MV-4-11 (cell line): ENCODE data around the gene SYCE3.

ENCODE experiments used
- DNase-seq: peaks from one replicate; lab custom pipeline; 2025; lab: John Stamatoyannopoulos, UW

Gene SYCE3

DNA sequence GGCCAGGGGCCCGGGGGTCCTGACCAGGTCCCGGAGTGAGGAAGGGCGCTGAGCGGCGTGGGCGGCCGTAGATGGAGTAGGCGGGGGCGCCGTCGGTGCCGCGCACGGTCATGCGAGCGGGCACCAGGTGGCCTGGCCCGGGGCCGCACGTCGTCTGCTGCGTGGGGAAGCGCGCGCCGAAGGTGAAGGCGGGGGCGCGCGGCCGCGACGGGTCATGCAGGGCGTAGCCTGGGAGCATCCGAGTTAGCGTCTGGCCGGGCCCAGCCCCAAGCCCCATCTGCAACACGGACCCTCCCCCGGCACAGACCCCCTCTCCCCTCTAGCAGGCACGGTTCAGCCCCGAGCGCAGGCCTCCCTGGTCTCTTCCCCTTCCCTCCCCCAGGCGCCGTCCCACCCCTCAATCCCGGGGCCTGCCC is 31.2 kb downstream of the SYCE3 start:
- DNase-seq = peak; percentile 55

GRCh38 chr22:50530877-50531545 is 31.7 kb downstream of the SYCE3 start:
- peak; percentile 83 for DNase-seq

GRCh38 chr22:50530580-50530876 is 32.2 kb downstream of the SYCE3 start:
- DNase-seq = no peak

DNA sequence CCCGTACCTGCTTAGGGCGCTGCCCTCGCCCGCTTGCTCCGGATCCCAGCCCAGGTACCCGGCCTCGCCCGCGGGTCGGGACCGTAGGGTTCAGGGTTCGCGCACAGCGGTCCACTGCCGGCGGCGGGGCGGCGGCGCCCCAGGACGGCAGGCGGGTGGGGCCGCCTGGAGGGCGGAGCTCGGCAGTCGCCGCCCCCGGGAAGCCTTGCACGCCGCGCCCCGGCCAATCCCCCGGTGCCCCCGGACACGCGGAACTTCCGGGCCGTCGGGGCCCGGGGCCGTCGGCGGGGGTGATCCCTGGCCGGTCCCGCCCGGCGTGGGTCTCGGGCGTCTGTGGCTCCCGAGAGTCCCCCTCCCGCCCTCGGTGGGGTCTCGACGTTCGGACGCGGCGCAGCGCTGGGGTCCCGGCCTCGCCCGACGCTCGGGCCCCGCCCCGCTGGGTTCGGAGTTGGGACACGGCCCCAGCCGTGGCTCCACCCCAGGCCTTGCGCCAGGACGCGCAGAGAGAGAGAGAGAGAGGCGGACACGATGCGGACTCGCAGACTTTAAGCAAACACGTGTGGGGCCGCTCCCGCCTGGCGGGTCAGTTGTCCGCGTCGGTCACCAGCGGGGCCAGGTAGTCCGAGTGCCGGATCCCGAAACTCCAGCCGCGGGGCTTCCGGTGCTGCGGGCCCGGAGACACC is 32.7 kb downstream of the SYCE3 start, which contains the start of gene TYMP:
Gene TYMP, minus strand, starts transcription at position 116 of the 683 bp plus-strand sequence. CDS start 303 bp downstream, outside the sequence.
- peak; percentile 81 for DNase-seq

DNA sequence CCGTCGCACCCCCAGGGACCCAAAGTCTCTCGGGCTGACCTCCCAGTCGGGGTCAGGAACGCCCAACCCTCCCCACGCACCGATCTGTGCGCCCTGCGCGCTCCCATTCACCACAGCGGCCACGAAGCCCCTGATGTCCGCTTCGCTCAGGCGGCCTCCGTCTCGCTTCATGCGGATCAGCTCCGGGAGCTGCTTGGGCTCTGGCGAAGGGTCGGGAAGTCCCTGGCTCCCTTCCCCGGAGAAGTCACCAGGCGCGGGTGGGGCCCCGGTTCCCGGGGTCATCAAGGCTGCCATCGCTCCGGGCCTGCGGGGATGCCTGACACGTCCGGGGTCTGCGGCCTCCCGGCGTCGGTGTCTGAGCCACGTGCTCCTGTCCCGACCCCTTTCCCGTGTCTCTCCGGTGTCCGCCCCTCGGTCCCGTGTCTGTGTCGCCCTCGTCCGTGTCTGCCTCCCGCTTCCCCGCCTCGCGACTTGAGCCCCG is 33.3 kb downstream of the SYCE3 start:
- DNase-seq = peak; percentile 46

DNA sequence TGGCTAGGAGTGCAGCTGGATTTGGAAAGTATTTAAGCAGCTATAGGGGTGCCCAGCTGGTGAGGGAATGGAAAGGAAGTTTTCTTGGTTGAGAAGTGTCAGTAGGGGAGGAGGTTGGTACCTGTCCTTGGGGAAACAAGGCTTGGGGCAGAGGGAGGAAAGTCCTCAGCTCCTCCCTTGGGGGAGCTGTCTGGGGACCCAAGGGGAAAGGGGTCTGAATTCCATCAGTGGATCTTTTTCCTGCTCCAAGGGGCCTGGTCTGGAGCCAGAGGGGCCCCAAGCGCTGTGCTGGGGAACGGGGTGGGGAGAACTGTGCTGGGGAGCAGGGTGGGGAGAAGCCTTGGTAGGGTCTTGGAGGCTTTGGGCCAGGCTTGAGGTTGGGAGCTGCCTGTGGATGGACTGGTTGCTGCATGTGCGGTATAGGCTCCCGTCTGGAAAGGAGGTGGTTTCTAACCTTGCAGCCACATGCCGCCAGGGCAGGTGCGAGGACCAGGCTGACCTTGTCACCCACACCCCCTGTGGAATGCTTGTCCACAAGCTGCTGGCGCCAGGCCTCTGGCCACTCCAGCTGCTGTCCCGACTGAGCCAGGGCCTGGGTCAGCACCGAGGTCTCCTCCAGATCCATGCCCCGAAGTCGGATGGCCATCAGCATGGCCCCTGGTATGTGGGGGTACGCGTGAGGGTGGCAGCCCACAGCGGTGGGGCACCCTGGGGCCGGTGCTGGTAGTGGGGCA is 33.9 kb downstream of the SYCE3 start:
- no peak for DNase-seq

GRCh38 chr22:50527921-50528681 is 34.6 kb downstream of the SYCE3 start:
- no peak for DNase-seq

DNA sequence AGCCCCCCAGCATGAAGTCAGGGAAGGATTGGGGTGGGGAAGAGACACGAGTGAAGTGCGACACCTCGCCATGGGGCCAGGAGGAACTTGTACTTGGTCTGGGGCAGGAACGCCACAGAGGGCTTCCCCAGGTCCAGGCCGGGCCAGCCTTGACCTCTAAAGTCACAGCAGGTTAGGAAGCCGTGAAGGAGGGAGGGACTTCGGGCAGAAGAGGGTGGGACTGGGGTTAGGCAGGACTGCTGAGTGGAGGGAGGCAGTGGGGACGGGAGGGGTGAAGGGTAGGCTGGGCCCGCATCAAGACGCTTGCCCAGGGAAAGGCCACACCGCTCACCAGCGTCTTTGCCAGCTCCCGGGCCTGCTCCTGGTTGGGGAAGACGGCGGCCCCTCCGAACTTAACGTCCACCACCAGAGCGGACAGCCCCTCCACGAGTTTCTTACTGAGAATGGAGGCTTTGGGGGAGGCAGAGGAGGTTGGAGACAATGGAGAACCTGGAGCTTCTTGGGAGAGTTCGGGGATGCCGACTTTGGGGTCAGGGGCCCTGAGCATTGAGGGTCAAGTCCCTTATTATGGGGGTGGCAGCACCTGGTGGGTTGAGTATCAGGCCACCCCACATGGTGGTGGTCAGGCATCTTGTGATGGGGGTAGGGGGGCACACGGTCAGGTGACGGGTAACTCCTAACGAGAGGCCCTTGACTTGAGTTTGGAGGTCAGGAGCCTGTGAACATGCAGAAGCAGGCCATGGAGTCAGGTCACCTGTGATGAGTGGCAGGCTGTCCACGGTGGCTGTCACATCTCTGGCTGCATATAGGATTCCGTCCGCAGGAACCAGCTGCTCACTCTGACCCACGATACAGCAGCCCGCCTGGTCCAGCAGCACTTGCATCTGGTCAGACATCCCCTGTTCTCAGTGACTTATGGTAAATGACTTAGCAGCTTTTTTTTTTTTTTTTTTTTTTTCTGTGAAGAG is 35.6 kb downstream of the SYCE3 start:
- peak; percentile 76 for DNase-seq

GRCh38 chr22:50526108-50526833 is 36.4 kb downstream of the SYCE3 start:
- peak; percentile 71 for DNase-seq

DNA sequence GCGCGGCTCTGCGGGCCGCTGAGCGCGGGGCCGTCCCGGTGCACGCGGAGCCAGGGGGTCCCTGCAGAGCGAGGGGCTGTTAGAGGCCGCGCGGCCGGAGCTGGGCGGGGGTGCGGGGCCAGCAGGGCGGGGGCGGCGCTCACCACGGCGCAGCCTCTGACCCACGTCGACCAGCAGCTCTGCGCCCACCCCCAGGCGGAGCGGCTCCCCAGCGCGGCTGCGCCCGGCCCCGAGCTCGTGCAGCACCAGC is 36.9 kb downstream of the SYCE3 start:
- DNase-seq = no peak

- DNase-seq = peak; percentile 94
These were observed 37.4 kb downstream of the SYCE3 start, which contains the start of gene SCO2 for GRCh38 chr22:50525104-50525857. TSS of gene SCO2 (minus strand) at chr22:50525598. CDS start at chr22:50524411, 1,187 bp downstream.

- DNase-seq = no peak
These were observed 38.0 kb downstream of the SYCE3 start for GRCh38 chr22:50524676-50525103.

DNA sequence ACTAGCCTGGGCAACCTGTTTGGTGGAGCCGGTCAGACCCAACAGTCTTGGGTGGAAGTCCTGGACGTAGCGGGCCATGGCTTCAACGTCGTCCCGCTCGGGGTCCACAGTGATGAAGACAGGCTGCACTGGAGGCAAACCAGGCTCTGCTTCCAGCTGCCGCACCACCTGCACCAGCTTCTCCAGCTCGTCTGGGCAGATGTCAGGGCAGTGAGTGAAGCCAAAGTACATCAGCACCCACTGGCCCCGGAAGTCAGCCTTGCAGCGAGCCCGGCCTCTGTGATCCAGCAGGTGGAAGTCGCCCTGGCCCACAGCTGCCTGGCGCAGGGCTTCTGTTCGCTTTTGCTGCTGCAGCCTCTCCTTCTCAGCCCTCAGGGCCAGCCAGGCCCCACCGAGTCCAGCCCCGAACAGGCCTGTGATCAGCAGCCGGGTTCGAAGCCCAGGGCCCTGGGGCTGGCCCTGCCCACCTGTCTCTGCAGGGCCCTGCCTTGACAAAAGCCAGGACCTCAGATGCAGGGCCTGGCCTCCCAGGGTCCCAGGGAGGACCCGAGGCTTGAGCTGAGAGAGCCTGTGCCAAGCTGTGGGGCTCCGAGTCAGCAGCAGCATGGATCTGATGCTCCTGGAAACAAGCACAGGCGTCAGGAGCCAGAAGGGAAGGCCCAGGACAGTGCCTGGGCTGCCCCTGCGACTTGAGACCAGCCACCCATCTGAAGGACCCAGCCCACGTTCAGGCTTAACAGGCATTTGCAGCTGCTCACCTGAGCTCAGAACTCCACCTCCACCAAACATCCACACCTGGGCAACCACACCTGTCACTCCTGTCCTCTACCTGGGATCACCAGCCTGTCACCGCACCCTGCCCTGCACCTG is 38.7 kb downstream of the SYCE3 start:
- no peak for DNase-seq

DNA sequence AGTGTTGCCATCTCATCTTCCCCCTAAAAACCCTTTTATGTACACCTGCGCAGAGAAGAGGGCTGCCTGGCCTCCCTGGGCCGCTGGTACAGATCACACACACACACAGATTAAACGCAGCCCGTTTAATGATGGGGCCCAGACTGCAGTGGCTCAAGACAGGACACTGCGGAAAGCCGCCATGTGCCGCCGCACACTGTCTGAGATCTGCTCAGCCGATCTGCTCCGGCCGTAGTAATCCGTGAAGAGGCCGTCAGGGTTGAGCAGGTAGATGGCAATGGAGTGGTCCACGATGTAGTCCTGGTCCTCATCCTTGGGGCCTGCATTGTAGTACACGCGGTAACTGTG is 39.3 kb downstream of the SYCE3 start:
- no peak for DNase-seq

DNA sequence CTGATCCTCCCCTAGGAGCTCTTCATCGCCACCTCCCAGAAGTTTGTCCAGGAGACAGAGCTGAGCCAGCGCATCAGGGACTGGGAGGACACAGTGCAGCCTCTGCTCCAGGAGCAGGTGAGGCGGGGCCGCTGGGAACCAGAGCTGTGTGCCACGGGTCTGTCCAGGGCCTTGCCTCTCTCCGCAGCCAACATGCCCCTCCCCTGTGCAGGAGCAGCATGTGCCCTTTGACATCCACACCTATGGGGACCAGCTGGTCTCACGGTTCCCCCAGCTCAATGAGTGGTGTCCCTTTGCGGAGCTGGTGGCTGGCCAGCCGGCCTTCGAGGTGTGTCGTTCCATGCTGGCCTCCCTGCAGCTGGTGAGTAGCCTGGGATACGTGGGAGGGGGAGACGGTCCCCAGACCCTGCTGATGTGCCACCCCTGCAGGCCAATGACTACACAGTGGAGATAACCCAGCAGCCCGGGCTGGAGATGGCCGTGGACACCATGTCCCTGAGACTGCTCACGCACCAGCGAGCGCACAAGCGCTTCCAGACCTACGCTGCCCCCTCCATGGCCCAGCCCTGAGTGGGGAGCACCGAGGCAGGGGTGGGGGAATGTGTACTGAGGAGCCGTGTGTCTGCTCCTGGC is 39.8 kb downstream of the SYCE3 start:
- no peak for DNase-seq

DNA sequence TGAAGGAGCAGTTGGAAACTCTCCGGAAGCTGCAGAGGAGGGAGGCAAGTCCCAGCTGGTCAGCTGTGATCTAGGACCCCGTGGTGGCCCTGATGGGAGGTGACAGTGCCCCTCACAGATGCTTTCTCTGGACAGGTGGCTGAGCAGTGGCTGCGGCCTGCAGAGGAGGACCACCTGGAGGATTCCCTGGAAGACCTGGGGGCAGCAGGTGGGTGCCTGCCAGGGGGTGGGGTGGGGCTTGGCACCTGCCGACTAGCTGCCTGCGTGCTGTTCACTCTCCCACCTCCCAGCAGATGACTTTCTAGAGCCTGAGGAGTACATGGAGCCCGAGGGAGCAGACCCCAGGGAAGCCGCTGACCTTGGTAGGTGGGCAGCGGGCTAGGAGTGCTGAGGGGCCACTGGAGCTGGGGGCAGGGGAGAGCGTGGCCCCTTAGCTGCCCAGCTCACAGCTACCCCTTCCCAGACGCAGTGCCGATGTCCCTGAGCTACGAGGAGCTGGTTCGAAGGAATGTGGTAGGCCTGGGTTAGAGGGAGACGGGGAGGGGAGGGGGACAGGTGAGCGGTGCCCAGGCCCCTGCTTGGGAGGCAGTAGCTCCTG is 40.4 kb downstream of the SYCE3 start:
- DNase-seq = no peak

DNA sequence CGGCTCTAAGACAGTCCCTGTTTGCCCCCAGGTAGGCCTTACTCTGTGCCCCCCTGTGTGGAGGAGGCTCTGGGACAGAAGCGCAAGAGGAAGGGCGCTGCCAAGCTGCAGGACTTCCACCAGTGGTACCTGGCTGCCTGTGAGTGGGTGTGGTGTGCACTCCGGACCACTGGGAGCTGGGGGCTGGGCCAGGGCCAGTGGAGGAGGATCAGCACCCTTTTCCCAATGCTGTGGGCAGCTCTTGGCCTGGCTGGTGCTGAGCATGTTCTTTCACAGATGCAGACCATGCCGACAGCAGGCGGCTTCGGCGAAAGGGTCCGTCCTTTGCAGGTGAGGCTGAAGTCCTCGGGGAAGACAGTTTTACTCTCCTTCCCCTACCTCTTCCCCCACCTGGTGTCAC is 41.0 kb downstream of the SYCE3 start:
- no peak for DNase-seq
